HG03342 (cell line): Measurements from ENCODE around the gene ZNF284.
"Not testable (repeated sequence)": the region's sequence is repeated elsewhere in the genome, so short reads cannot be mapped to it uniquely, and the experiment has no call there.

Source experiments
- ATAC-seq: cut with Tn5 transposase; IDR thresholded peaks from one replicate; pipeline ENCODE4 v1.9.1; 2021; ENCODE audit warnings: mild to moderate bottlenecking, moderate library complexity; ENCODE audit not compliant: unreplicated experiment

Gene ZNF284

DNA sequence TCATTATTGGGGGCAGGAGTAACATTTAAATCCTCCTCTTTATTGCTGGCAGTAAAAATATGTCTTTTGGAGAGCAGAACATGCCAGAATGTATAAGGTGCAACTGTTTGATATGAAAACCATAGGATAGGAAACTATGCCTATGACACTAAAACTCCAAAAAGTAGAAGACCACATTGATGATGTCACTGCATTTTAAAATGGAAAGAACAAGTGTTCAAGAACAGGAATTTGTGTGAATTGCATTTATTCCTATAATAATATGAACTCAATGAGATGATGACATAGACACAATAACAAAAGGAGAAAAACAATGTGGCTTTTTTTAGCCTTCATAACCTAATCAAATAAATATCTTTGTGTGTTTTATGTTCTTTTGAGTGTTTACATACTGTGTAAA lies 37.5 kb downstream of the ZNF284 start:
- no peak for ATAC-seq

DNA sequence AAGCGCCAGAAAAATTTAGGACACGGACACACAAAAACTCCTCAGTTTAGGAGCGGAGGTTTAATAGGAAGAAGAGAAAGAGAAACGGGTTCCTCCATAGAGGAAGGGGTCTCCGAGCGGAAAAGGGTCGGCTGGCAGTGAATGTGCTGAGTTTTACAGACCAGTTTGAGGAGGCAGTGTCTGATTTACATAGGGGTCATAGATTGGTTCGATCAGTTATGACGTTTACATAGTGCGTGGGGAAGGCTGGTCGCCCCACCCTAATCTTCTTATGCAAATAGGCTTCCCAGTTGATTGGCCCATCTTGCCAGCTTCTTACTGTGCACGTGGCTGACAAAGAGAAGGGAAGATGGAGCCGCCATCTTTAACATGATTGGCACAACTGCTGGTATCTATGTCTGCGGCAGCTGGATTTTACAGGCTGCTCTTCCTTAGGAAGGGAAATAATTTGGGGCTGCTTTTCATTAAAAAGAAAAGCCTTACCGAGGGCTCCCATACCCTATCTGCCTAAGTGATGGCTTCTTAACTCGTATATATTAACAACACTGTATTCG lies 40.0 kb downstream of the ZNF284 start:
- no peak for ATAC-seq

DNA sequence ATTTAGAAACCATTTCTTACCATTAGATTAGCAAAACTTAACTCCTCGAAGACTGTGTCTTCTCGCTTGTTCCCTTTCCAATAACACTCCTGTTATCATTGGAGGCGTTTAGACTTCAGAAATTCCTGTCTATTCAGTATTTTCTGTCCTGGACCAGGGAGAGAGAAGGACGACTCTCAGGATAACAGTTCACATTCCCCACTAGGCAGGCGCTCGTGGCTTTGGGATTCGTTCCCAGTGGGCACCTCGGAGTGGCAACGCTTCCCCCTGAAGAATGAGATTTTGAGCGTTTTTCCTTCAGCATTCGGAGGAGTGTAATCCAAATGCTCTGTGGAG lies 40.8 kb downstream of the ZNF284 start:
- peak; percentile 4 for ATAC-seq

DNA sequence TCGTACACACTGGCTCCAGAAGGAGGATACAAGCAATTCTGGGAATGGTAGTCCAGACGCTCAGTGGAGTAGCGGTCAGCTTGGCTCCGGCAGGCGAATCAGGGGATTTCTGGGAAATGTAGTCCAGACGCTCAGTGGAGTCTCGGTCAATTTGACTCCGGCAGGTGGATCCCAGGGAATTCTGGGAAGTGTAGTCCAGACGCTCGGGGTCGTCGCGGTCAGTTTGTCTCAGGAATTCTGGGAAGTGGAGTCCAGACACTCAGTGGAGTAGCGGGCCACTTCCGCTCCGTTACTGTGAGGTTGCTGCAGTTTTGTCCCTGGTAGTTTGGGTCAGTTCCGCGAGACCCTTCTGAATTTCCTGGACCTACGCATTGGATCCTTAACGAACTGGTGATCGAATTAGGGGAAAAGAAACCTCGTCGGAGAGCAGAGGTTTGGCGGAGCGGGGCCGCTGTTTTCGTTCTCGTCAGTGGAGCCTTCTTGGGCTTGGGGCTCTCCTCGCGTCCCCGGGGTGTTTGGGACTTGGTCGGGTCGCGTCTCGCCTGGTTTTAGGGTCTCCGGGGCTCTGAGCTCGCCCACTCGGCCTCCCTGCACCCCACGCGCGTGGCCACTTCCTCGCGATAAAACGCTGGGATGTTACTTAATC lies 41.3 kb downstream of the ZNF284 start, which contains the start of gene ZNF225:
Gene ZNF225, plus strand, starts transcription at position 262 of the 646 bp plus-strand sequence. CDS start 2,429 bp downstream, outside the sequence.
- peak; percentile 90 for ATAC-seq

DNA sequence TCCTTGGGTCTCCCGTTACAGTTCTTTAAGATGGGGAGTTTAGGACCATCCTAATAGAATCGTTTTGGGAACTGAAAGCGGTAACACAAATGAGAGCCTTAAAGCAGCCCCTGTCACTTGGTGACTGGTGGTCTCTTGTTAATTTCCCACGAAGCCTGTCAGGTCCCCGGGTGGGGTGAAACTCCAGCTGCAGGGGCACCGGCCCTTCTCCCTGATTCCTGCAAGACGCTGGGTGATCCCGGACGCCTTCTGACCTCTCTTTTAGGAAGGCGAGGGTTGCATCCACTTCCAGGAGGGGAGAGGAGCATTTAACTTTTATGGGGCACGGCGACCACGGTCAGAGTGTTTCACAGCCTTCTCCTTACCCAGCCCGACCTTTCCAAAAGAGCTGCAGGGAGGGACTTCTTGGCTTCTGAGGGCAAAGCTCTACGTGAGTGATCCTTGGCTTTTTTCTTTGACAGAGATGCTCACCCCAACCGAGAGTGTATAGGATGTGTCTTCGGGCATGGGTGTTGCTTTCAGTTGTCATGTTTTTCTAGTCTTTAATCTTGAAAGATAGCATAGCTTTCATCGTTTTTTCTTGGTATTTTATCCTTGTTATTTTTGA lies 41.9 kb downstream of the ZNF284 start:
- ATAC-seq = no peak

DNA sequence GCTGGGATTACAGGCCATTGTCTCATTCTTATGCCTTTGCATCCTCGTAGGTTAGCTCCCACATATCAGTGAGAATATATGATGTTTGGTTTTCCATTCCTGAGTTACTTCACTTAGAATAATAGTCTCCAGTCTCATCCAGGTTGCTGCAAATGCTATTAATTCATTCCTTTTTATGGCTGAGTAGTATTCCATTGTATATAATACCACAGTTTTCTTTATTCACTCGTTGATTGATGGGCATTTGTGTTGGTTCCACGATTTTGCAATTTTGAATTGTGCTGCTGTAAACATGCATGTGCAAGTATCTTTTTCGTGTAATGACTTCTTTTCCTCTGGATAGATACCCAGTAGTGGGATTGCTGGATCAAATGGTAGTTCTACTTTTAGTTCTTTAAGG lies 49.2 kb downstream of the ZNF284 start:
- ATAC-seq = not testable (repeated sequence)

DNA sequence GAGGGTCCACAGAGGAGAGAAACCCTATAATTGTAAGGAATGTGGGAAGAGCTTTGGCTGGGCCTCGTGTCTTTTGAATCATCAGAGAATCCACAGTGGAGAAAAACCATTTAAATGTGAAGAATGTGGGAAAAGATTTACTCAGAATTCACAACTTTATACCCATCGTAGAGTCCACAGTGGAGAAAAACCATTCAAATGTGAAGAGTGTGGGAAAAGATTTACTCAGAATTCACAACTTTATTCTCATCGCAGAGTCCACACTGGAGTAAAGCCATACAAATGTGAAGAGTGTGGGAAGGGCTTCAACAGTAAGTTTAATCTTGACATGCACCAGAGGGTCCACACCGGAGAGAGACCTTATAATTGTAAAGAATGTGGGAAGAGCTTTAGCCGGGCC lies 60.0 kb downstream of the ZNF284 start:
- ATAC-seq = no peak
